Measurements from ENCODE around the gene CCL2. TPM values are rescaled to one million over a fixed set of nuclear protein-coding genes. Genes with fewer than 3 reads are reported as not detected.

Gene CCL2
- total RNA-seq, 1 donor from 2014 or later, result not detected

GRCh38 chr17:34261568-34262337 is 6.7 kb downstream of the CCL2 start:
- intact Hi-C loops (cut with micrococcal nuclease), result no loop called here

- intact Hi-C loops (cut with micrococcal nuclease), result no loop called here
Measured at GRCh38 chr17:34265711-34266110, 10.6 kb downstream of the CCL2 start.

- intact Hi-C loops (cut with micrococcal nuclease), result no loop called here
Measured at GRCh38 chr17:34269969-34270368, 14.9 kb downstream of the CCL2 start, which contains the start of gene CCL7. CCL7 (plus strand) TSS chr17:34270221; CDS start chr17:34270291, 70 bp downstream.

DNA sequence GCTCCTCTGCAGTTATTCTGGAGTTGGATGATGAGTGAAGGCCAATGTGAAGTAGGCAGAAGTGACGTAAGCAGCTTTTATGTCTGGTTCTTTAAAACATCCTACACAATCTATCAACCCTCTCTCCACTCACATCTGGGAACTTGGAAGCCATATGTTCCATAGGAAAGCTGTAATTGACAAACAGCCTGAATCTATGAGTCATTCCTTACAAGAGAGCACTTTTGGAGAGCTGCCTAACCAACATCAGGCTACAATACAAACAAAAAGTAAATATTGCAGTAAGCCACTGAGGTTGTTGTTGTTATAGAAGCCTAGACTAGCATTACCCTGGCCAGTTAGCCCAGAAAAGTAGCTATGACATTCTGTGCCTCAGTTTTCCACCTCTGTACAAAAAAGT is 20.8 kb downstream of the CCL2 start:
- intact Hi-C loops (cut with micrococcal nuclease), result no loop called here

DNA sequence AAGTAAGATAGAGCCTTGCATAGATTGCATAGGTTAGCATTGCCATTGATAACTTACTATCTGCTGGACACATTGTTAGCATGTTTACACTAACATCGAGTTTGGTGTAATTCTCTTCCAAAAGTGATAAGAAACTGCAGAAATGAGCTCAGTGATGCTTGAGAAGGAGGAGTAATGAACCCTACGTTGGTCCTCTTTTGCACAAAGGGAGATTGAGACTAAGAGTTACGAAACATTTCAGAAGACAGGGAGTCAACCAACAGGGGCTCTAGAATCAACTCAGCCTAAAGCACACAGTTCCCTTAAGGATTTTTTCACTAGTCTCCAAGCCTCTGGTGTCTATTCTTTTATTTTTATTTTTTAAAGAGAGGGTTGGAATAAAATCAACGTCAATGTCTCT is 21.7 kb downstream of the CCL2 start:
- intact Hi-C loops (cut with micrococcal nuclease), result no loop called here

DNA sequence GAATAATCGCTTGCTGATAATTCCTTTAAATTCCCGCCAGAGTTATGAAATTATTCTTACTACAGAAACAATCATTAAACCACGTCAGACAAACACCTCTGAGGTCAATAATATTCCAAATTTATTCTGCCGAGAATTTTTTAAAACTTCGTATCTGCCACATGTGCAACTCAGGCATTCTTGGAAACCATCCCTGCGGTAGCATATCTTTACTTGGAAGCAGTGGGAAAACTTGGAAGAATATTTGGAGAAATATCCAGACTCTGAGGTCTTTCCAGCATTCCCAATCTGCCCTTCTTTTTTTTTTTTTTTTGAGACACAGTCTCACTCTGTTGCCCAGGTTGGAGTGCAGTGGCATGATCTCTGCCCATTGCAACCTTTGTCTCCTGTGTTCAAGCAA is 28.5 kb downstream of the CCL2 start:
- intact Hi-C loops (cut with micrococcal nuclease), result no loop called here

GRCh38 chr17:34285286-34285792 is 30.3 kb downstream of the CCL2 start, which contains the start of gene CCL11:
CCL11 (plus strand) TSS chr17:34285742; CDS start chr17:34285809, 67 bp downstream.
- intact Hi-C loops (cut with micrococcal nuclease), result no loop called here

DNA sequence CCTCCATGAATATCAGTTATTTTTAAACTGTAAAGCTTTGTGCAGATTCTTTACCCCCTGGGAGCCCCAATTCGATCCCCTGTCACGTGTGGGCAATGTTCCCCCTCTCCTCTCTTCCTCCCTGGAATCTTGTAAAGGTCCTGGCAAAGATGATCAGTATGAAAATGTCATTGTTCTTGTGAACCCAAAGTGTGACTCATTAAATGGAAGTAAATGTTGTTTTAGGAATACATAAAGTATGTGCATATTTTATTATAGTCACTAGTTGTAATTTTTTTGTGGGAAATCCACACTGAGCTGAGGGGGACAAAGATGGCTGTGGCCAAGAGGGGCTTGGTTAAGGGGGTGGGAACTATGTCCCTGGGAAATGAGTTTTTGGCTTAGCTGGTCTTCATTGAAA is 32.8 kb downstream of the CCL2 start:
- intact Hi-C loops (cut with micrococcal nuclease), result no loop called here

GRCh38 chr17:34290586-34290985 is 35.5 kb downstream of the CCL2 start:
- intact Hi-C loops (cut with micrococcal nuclease), result no loop called here

DNA sequence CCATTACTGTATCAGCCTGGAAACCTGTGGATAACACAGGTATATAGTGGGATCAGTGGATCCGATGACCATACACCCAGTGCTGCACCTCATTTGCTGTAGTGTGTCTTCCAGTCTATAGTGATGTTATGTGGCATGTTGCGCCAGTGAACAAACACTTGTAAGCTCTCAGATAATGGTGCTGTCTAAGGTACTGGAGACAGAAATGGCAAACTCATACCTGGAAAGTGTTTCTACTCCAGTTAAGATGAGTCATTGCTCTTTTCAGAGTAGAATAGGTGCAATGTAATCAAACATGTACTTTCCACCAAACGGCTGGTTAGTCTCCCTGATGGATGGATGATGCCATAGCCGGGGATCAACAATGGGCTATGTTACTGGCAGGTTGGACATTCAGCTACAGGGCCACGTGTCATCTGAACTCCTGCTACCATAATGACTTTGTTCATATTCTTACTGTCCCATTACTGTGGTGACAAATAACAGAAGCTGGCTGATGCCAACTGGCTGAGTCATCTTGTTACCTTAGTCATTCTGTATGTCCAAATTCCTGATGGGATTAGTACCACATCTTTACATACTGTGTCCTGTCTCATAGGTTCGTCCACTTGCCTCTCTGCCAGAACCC is 36.8 kb downstream of the CCL2 start:
- intact Hi-C loops (cut with micrococcal nuclease), result no loop called here

GRCh38 chr17:34299027-34299426 is 43.9 kb downstream of the CCL2 start:
- intact Hi-C loops (cut with micrococcal nuclease), result no loop called here

DNA sequence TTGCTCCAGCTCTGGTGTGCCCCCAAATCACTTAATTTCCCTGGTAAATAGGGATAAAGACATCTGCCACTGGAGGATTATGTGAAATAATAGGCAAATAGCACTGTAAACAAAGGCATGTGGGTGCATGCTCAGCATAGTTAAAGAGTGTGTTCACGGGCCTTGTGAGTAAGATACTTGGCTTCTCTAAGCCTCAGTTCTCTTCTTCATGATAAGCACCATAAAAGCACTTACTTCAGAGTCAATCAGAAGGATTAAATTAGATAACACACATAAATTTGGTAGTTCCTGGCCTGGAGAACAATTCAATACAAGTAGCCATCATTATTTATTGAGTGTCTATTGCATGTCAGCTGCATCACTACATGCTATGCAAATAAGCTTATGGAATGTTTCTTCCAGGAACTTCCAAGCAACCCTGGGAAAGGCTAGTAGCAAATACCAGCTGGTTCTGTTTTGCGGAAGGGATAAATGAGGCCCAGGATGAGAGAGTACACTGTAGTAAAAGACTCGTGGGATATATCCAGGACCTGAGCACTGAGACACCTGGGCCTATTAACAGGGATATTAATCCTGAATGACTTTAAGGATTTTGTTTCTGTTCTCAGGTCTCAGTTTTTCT is 45.0 kb downstream of the CCL2 start:
- intact Hi-C loops (cut with micrococcal nuclease), result no loop called here

- intact Hi-C loops (cut with micrococcal nuclease), result no loop called here
Measured at GRCh38 chr17:34300652-34301370, 45.7 kb downstream of the CCL2 start.

DNA sequence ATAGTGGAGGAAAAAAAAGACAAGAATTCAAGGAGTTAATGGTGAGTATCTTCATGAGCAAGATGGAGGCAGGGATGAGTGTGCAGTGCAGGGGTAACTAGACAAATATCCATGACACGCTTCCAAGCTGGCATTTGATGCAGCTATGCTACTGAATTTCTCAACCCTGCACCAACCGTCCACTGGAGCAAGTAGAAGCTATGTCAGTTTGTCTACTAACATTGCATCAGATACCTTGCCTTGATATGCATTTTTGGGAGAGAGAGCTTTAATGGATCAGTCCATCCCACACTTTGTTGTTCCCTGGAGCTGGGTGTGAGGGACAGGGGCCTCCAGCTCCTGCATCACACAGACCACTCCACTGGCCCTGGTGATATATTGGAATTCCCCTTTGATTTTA is 46.9 kb downstream of the CCL2 start:
- intact Hi-C loops (cut with micrococcal nuclease), result no loop called here

GRCh38 chr17:34302636-34303035 is 47.6 kb downstream of the CCL2 start:
- intact Hi-C loops (cut with micrococcal nuclease), result no loop called here

DNA sequence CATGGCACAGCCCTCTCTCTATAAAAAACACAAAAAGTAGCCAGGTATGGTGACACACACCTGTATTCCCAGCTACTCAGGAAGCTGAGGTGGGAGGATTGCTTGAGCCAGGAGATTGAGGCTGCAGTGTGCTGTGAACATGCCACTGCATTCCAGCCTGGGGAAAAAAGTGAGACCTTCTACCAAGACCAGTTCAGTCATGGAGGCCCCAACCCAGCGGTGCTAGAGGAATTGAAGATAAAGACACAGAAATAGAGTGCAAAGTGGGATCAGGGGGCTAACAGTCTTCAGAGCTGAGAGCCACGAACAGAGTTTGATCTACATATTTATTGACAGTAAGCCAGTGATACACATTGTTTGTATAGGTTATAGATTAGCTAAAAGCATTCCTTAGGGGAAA is 48.5 kb downstream of the CCL2 start:
- intact Hi-C loops (cut with micrococcal nuclease), result no loop called here

DNA sequence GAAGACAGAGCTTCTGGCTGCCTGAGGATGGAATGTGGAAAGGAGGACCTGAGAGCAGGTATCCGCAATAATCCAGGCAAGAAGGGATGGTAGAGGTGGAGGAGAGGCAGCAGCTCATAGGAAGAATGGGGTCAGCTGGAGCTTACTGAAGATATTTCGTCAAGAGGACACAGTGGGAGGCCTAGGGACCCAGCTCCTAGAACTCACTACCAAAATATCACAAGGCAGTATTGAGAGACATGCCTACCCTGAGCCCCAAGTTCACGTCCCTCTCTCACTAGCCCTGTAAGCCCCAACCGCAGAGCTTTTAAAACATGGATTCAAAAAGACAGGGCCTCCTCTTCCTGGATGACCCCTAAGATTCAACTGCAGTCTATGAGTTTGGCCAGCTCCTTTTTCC is 50.0 kb downstream of the CCL2 start:
- intact Hi-C loops (cut with micrococcal nuclease), result no loop called here

DNA sequence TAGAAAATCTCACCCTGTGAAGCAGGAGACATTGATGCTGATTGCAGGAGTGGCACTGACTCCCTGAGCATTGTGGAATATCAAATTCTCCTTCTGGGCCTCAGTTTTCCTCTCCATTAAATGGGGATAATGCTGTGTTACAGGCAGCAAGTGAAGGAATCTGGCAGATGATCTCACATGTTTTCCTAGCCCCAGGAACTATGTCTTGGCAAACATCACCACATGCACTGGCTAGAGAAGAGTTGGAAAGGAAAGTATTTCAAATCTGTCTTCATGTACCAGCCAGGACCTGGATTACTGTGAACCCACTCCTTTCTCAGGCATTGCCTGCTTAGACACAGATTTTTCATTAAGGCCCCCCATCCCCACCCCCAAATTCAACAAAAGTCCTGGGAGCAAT is 50.5 kb downstream of the CCL2 start:
- intact Hi-C loops (cut with micrococcal nuclease), result no loop called here

GRCh38 chr17:34306466-34306865 is 51.4 kb downstream of the CCL2 start:
- intact Hi-C loops (cut with micrococcal nuclease), result no loop called here
